Renal pelvis (tissue), 4 donors: ENCODE results near the gene VSTM1. TPM values are rescaled to one million over a fixed set of nuclear protein-coding genes. Genes with fewer than 3 reads are reported as not detected.
A peak's percentile ranks its signal among the peaks of the same experiment; 100 is the strongest.
"Not testable (repeated sequence)": the region's sequence is repeated elsewhere in the genome, so short reads cannot be mapped to it uniquely, and the experiment has no call there.

Experiments used
- DNase-seq: peaks from one replicate; pipeline ENCODE4 v3.0.0-alpha.2; 2013
- polyA plus RNA-seq, 3 donors: library from polyadenylated mRNA; unstranded; fragments of 120-200 nt; gene quantifications; one replicate each; pipeline ENCODE4 v1.2.1, GENCODE V29; 2013; ENCODE audit not compliant: insufficient read length in 3 of 3

The VSTM1 gene
- polyA plus RNA-seq, 3 donors, result 0.38 TPM; not detected in 2

DNA sequence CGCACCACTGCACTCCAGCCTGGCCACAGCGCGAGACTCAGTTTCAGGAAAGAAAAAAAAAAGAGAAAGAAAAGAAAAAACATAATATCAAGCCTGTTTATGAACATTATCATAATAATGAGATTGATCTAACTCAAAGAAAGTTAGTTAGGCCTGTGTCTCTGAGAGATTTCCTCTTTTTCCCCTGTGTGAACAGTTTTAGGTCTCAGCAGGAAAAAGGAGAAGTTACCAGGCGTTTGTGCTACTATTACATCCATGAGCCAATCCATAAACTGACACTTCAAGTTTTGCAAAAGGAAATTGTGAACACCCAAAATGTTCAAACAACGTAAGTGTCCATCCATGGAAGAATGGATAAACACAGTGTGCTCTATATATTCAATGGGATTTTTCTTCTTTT lies 13.6 kb upstream of the VSTM1 start:
- no peak for DNase-seq

- no peak for DNase-seq
Measured at GRCh38 chr19:54074851-54075250, 11.2 kb upstream of the VSTM1 start.

- no peak for DNase-seq
Measured at GRCh38 chr19:54073829-54074228, 10.1 kb upstream of the VSTM1 start.

DNA sequence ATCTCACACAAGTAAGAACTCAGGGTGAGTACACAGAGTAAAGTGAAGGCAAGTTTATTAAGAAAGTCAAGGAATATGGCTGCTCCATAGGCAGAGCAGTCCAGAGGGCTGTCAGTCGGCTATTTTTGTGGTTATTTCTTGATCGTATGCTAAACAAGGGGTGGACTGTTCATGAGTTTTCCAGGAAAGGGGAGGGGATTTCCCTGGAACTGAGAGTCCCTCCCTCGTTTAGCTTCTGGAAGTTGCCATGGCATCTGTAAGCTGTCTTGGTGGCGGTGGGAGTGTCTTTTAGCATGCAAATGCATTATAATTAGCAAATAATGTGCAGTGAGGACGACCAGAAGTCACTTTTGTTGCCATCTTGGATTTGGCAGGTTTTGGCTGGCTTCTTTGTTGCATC lies 5.8 kb upstream of the VSTM1 start:
- DNase-seq, result no peak

- no peak for DNase-seq
Measured at GRCh38 chr19:54062643-54063042, 1.1 kb downstream of the VSTM1 start.

- no peak for DNase-seq
Measured at GRCh38 chr19:54047616-54048015, 16.1 kb downstream of the VSTM1 start.

GRCh38 chr19:54045771-54046170 lies 17.9 kb downstream of the VSTM1 start:
- no peak for DNase-seq

- DNase-seq, result no peak
Measured at GRCh38 chr19:54042989-54043388, 20.7 kb downstream of the VSTM1 start.

DNA sequence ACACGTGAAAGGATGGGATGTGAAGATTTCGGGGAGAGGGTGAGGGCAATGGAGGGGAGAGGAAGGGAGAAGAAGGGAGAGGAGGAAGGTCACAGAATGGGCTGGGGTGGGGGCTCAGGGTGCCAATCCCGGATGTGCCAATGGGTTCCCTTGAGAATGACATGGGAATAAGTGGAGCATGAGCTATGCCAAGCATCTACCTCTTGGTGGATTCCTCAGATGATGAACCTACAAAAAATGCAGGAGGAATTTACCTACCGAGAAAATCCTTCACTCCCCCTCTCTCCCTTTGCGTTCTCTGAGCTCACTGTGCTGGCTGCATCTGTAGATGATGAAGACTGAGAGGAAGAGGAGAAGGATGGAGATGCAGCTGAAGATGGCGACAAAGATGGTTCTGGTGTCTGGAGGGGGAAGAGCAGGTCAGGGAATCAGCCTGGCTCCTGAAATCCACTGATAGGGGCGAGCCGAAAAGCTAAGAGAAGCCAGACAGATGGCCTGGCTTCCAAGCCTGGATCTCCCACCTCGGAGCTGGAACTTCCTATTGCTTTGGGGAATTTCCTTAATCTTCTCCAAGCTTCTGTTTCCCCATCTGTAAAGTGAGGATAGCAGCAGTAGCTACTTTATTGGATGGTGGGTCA lies 21.6 kb downstream of the VSTM1 start:
- no peak for DNase-seq

- DNase-seq, result no peak
Measured at GRCh38 chr19:54040003-54040402, 23.7 kb downstream of the VSTM1 start.

GRCh38 chr19:54036542-54036941 lies 27.2 kb downstream of the VSTM1 start:
- not testable (repeated sequence) for DNase-seq

DNA sequence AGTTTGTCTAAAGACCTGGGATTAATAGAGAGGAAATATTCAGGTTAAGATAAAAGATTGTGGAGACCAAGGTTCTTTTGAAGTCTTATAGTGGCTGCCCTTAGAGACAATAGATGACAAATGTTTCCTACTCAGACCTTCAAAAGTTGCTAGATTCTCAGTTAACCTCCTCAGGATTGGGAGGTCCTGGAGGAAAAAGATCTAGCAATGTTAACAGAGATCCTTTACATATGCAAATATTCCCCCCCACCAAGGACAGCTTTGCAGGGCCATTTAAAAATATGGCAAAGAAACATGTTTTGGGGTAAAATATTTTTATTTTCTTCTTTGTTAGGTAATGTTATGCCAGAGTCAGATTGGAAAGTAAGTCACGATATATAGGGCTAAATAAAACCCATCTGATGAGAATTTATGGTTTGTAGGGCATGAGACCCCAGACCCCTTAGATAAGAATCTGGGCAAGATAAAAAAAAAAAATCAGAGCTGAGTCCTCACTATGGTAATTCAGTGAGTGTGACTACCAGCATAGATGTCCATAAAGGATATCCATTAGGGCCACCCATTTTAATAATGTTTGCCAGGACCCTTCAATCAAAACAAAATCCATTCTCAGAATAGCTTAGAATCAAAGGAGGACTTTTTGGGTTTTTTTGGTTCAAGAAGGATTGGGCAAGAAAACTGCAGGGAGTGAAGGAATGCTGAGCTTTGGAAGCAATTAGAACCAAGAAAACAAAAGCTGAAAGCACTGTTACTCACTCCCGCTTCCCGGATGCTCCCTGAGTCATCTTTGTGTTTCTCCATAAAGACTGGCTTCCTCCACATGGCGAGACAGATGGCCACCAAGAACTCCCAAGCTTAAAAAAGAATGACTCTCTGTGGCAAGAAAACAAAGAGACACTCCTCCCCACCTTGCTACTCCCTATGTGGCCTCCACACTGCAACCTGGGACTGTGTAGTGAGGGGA lies 28.2 kb downstream of the VSTM1 start:
- DNase-seq, result no peak

DNA sequence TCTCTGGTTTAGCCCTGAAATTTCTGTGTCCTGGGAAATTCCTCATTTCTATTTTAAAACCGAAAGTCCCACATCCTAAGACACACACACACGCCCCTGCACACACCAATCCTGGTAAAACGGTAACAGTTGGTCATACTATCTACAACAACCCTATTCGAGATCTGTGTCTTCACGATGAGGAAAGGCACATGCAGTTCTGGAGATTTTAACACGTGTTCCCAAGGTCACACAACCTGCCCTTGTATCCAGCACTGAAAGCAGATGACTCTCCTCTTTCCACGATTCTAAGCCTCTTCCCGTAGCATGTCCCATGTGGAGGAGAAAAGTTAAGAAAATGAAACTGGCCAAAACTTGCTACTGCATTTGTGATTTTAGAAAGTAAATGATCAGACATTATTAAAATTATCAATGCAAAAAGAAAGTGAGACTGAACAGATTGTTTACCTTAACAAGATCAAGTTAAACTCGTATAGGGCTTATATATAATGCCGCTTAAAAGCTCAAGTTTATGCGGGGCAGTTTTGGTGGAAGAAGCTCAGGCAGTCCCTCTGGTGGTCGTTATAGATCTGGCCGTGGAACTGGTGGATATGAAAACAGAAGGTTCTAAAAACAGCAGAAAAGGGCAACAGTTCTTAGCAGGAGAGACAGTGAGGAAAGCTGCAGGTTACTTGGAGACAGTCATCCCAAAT lies 32.7 kb downstream of the VSTM1 start:
- DNase-seq, result no peak

DNA sequence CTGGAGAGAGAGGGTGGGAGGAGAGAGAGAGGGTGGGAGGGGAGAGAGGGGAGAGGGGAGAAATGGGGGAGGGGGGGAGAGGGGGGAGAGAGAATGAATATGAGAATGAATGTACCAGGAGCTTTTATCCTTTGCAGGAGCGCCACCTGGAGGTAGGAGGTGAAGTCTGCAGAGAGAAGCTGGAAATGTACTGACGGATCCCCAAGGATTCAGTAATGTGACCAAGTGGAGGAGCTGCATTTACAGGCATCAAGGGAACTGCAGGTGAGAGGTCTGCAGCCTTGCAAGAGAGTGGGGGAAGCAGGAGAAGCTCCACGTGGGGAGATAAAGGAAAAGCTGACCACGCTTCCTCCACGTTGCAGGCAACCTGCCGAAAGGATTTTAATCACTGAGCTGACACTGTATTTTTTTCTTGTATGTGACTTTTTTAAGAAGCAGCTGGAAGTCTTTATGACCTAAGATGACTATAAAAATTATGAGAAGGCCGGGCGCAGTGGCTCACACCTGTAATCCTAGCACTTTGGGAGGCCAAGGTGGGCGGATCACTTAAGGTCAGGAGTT lies 33.7 kb downstream of the VSTM1 start:
- DNase-seq, result peak; percentile 46

DNA sequence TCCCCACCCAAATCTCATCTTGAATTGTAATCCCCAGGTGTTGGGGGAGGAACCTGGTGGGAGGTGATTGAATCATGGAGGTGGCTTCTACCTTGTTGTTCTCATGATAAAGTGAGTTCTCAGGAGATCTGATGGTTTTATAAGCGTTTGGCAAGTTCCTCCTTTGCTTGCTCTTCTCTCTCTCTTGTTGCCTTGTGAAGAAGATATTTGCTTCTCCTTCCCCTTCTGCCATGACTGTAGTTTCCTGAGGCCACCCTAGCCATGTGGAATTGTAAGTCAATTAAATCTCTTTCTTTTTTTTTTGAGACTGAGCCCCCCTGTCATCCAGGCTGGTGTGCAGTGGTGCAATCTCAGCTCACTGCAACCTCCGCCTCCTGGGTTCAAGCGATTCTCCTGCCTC lies 34.4 kb downstream of the VSTM1 start:
- DNase-seq, result no peak

DNA sequence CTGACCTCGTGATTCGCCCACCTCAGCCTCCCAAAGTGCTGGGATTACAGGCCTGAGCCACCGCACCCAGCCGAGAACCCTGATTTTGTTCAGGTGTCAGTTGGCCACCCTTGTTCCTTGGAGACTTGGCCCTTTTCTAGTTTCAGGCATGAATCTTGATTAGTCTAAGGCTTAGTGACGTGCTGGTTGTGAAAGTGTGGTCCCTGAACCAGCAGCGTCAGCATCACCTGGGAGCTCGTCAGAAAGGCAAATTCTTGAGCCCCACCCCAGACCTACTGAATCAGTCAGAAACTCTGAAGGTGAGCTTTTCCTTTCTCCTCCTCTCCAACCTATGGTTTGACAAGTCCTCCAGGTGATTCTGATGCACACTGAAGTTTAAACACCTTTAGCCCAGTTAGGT lies 37.0 kb downstream of the VSTM1 start:
- no peak for DNase-seq

GRCh38 chr19:54024660-54025059 lies 39.0 kb downstream of the VSTM1 start:
- DNase-seq, result no peak

DNA sequence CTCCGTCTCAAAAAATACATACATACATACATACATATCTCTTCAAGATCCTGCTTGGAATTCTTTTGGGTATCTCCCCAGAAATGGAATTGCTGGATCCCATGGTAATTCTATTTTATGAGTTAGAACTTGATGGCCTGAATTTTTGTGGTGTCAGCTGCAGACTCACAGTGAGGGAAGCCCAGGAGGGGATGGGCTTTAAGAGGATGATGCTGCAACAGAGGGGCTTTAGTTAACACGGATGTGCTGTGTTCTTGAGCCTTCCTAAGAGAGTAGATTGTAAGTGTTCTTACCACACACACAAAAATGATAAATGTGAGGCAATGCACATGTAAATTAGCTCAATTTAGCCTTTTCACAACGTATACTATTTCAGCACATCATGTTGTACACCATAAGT lies 40.5 kb downstream of the VSTM1 start:
- no peak for DNase-seq

GRCh38 chr19:54021932-54022331 lies 41.8 kb downstream of the VSTM1 start:
- no peak for DNase-seq

DNA sequence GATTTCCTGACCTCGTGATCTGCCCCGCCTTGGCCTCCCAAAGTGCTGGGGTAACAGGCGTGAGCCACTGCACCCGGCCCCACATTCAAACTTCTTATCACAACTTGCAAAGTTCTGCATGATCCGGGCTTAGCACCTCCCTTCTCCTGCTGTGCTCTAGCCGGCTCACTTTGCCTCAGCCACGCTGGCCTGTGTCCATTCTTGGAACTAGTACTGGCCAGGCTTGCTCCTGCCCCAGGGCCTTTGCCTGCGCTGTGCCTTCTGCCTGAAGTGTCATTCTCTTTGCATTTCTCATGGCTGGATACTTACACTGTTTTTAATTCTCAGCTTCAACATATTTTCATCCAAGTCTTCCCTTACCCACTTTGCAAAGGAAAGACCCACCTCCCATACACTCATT lies 42.3 kb downstream of the VSTM1 start:
- no peak for DNase-seq

DNA sequence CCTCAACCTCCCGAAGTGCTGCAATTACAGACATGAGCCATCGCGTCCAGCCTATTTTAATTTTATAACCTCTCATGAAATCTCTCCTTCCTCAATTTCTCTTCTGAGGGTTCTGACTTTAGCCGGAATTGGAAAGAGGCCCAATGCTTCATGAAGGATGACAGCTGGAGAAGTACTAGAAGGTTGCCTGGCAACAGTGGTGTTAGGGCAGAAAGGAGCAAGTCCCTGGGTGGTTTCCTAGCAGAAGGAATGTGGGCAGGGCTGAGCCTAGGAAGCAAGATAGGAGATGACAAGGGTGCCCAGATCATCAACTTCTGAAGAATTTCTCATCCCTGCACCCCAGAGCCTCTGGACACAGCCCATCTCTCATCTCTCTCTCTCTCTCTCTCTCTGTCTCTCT lies 46.4 kb downstream of the VSTM1 start:
- DNase-seq, result no peak

DNA sequence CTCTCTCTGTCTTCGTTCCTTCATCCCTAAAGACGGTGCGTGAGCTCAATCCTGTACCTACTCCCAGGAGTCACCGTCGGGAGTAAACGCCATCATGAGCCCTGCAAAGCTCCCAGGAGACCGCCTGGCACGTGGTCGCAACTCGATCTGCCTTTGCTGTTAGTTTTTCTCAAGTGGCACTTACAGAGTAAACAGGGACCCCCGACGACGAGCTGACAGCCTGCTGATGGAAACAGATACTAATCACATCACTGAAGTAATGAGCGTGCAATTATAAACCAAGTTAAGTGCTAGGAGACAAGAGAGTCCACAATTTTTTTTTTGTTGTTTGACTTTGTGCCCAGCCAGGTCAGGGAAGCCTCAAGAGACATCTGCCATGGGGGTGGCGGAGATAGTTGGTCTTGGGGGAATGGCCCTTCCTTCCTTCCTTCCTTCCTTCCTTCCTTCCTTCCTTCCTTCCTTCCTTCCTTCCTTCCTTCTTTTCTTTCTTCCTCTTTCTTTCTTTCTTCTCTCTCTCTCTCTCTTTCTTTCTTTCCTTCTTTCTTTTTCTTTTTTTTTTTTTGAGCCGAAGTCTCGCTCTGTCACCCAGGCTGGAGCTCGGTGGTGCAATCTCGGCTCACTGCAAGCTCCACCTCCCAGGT lies 48.7 kb downstream of the VSTM1 start:
- peak; percentile 28 for DNase-seq
